OCI-LY7 (cell line): ENCODE results near the gene GPR183.

Source experiments
- CTCF ChIP-seq: fragments of 200-600 bp; sonication (generic); conservative IDR thresholded peaks from 2 replicates; pipeline ENCODE4 v1.5.1; 2014; ENCODE audit warnings: mild to moderate bottlenecking, antibody characterized with exemption, low read length, moderate library complexity, mixed read lengths
- EZH2phosphoT487 ChIP-seq: fragments of 200-600 bp; sonication (generic); IDR thresholded peaks from 2 replicates; pipeline ENCODE4 v1.6.1; 2018; ENCODE audit warnings: low read depth, borderline replicate concordance, mild to moderate bottlenecking, mixed run types, antibody characterized with exemption, low read length, moderate library complexity, mixed read lengths

GRCh38 chr13:99331881-99332293 is 24.7 kb upstream of the GPR183 start:
- TF ChIP-seq CTCF (no peak), EZH2phosphoT487 (no peak)
